Activated B cell treated with CpG ODN at 0.5 μM for 24 hours (primary cell): Measurements from ENCODE around the gene SH3TC1. TPM values are rescaled to one million over a fixed set of nuclear protein-coding genes. Genes with fewer than 3 reads are reported as not detected.

Experiments used
- ATAC-seq: fragments of 200-7000 bp; cut with Tn5 transposase; one replicate; pipeline ENCODE4 v1.10.0; 2021; ENCODE audit warnings: low read depth, mild to moderate bottlenecking, moderate library complexity
- CTCF ChIA-PET: fragments of 350-600 bp; sonication (Branson Sonifier 250); formaldehyde crosslinking; loops from one replicate; lab custom pipeline; 2021; ENCODE audit warnings: antibody characterized with exemption; lab: Charles Lee
- POLR2A ChIA-PET: fragments of 350-600 bp; sonication (Branson Sonifier 250); formaldehyde crosslinking; loops from one replicate; lab custom pipeline; 2021; ENCODE audit warnings: antibody characterized with exemption; lab: Charles Lee
- DNase-seq: peaks from one replicate; pipeline ENCODE4 v3.0.0; 2022
- H3K27ac Mint-ChIP-seq: one replicate; pipeline ENCODE4 v1.8.0; 2020; ENCODE audit warnings: mixed read lengths
- H3K27me3 Mint-ChIP-seq: one replicate; pipeline ENCODE4 v1.8.0; 2021; ENCODE audit warnings: mixed read lengths
- H3K36me3 Mint-ChIP-seq: one replicate; pipeline ENCODE4 v1.8.0; 2021; ENCODE audit warnings: low read depth, mixed read lengths
- H3K4me1 Mint-ChIP-seq: one replicate; pipeline ENCODE4 v1.8.0; 2021; ENCODE audit warnings: mixed read lengths
- H3K4me3 Mint-ChIP-seq: one replicate; pipeline ENCODE4 v1.8.0; 2020; ENCODE audit warnings: mild to moderate bottlenecking, mixed read lengths
- H3K9me3 Mint-ChIP-seq: one replicate; pipeline ENCODE4 v1.8.0; 2020; ENCODE audit warnings: mixed read lengths
- intact Hi-C: fragments of 100-400 bp; cut with micrococcal nuclease; formaldehyde crosslinking; loops from one replicate; pipeline ENCODE4 v1.15.1; 2024
- total RNA-seq: library from RNA; stranded (reverse); gene quantifications from 2 replicates; pipeline ENCODE4 v1.2.3, GENCODE V29; 2022
- TF ChIP-seq, protein P1 (sequence below): fragments of 200-600 bp; IDR thresholded peaks from one replicate; pipeline ENCODE4 v1.8.0; 2022; ENCODE audit warnings: antibody characterized with exemption, mild to moderate bottlenecking

SH3TC1 gene
- total RNA-seq, 1 donor from 2014 or later = 135 TPM

DNA sequence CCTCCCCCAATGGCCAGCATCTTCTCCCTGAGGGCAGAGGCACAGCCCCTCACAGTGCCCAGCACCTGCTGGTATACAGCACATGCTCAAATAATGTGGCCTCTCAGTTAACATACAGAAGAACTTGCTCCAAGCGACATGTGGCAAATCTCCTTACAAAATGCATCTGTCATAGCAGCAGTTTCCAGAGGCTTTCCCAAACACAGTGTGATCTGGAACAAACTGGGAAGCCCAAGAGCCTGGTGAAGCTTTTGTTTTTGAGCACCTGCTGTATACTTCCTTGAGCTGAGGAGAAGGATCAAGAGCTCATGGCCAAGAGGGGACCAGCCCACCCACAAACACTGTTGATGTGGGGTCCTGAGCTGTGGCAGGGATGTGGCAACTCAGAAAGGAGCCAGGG lies 35.6 kb downstream of the SH3TC1 start:
- ChIA-PET CTCF (no interaction called here), POLR2A (interaction anchor here (1.3 kb wide), 1 partner anchor 35 kb away, joined by 8 read pairs; the partner anchor contains the start of gene SH3TC1)

DNA sequence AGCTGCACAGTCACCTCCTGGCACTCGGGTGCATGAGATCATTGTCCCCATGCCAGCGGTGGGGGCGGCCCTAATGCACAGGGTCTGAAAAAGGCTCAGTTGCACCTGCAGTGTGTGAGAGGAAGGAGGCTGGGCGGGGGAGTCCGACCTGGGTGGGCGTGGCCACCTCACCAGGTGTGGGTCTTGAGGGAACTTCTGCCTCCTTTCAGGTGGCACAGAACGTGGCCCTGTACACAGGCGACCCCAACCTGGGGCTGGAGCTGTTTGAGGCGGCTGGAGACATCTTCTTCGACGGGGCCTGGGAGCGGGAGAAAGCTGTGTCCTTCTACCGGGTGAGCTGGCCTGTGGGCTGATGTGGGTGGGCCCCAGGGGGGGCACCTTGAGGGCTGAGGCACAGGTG lies 36.1 kb downstream of the SH3TC1 start:
- H3K4me3 Mint-ChIP-seq = no peak overlapping the region
- intact Hi-C loops = no loop called here
- TF ChIP-seq, protein P1, sequence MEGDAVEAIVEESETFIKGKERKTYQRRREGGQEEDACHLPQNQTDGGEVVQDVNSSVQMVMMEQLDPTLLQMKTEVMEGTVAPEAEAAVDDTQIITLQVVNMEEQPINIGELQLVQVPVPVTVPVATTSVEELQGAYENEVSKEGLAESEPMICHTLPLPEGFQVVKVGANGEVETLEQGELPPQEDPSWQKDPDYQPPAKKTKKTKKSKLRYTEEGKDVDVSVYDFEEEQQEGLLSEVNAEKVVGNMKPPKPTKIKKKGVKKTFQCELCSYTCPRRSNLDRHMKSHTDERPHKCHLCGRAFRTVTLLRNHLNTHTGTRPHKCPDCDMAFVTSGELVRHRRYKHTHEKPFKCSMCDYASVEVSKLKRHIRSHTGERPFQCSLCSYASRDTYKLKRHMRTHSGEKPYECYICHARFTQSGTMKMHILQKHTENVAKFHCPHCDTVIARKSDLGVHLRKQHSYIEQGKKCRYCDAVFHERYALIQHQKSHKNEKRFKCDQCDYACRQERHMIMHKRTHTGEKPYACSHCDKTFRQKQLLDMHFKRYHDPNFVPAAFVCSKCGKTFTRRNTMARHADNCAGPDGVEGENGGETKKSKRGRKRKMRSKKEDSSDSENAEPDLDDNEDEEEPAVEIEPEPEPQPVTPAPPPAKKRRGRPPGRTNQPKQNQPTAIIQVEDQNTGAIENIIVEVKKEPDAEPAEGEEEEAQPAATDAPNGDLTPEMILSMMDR = no peak
- no peak overlapping the region for H3K27ac Mint-ChIP-seq
- H3K4me1 Mint-ChIP-seq = peaks cover 37% of the 10 kb centered on the region
- no peaks in the 10 kb centered on the region for H3K27me3 Mint-ChIP-seq
- ATAC-seq (no peak), DNase-seq (no peak)
- no peaks in the 10 kb centered on the region for H3K9me3 Mint-ChIP-seq
- H3K36me3 Mint-ChIP-seq = peaks cover 44% of the 10 kb centered on the region
- ChIA-PET CTCF (no interaction called here), POLR2A (interaction anchor here (1.3 kb wide), 1 partner anchor 36 kb away, joined by 8 read pairs; the partner anchor contains the start of gene SH3TC1)

More for the DNA sequence above, 35.6 kb downstream of the SH3TC1 start:
- ATAC-seq = no peak
- no peak for DNase-seq
- TF ChIP-seq, protein P1 = no peak
- H3K4me1 Mint-ChIP-seq = peaks cover 40% of the 10 kb centered on the region
- no peaks in the 10 kb centered on the region for H3K27me3 Mint-ChIP-seq
- no peaks in the 10 kb centered on the region for H3K9me3 Mint-ChIP-seq
- peaks cover 39% of the 10 kb centered on the region for H3K36me3 Mint-ChIP-seq
- no peak overlapping the region for H3K27ac Mint-ChIP-seq
- intact Hi-C loops = no loop called here
- H3K4me3 Mint-ChIP-seq = no peak overlapping the region

DNA sequence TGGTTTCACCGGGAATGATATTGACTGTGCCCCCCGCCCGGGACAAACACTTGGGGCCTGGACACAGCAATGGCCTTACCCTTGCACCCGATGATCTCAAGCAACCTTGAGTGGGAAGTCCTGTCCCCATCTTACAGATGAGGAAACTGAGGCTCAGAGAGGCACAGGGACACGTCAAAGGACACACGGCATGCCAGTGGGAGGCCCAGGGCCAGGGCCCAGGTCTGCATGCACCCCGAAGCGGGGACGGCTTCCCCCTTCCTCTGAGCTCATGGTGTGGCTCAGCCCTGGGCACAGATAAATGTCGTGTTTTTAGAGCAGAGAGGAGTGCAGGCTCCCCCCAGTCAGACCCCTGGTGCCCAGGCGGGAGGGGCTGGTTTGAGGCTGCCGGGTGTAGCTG lies 36.6 kb downstream of the SH3TC1 start:
- POLR2A ChIA-PET = interaction anchor here (1.3 kb wide), 1 partner anchor 36 kb away, joined by 8 read pairs; the partner anchor contains the start of gene SH3TC1
- CTCF ChIA-PET = interaction anchor here (1.0 kb wide), 1 partner anchor 43 kb away, joined by 3 read pairs; no protein-coding TSS in a partner anchor
- TF ChIP-seq, protein P1 = no peak
- Mint-ChIP-seq H3K4me3 (no peak overlapping the region), H3K27ac (no peak overlapping the region), H3K36me3 (peaks cover 47% of the 10 kb centered on the region), H3K4me1 (peaks cover 33% of the 10 kb centered on the region), H3K9me3 (no peaks in the 10 kb centered on the region), H3K27me3 (no peaks in the 10 kb centered on the region)
- intact Hi-C loops = no loop called here
- ATAC-seq = no peak
- no peak for DNase-seq

DNA sequence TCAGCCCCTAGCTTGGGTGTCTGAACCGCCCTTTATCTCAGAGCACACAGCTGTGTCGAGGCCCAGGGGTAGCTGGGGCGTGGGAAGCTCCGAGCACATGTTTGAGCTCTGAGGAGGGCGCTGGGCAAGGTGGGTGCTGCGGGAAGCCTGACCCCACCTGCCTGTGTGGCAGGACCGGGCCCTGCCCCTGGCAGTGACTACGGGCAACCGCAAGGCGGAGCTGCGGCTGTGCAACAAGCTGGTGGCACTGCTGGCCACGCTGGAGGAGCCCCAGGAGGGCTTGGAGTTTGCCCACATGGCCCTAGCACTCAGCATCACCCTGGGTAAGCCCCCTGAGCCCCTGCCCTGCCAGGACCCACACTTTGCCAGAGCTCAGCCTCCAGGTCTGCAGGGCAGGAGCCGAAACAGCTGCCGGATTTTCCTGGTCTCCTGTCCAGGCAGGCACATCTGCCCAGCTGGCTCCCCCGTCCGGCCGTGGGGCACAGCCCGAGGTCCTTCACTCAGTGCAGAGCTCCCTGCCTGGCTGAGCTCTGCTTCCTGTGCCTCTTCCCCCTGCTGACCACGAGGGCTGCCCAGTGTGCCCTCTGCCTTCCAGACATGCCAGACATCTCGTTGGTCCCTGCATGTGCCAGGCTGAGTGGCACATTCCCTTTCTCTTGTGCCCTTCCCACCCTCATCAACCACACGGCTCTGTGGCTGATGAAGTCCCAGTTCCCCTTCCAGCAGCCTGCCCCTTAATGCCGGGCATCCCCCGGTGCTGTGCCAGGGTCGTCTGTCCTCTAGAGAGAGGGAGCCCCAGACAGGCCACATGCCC lies 37.2 kb downstream of the SH3TC1 start:
- TF ChIP-seq, protein P1 = no peak
- CTCF ChIA-PET = interaction anchor here (1.0 kb wide), 1 partner anchor 43 kb away, joined by 3 read pairs; no protein-coding TSS in a partner anchor
- no peak overlapping the region for H3K27ac Mint-ChIP-seq
- H3K4me1 Mint-ChIP-seq = peaks cover 27% of the 10 kb centered on the region
- intact Hi-C loops = no loop called here
- H3K9me3 Mint-ChIP-seq = no peaks in the 10 kb centered on the region
- ATAC-seq (no peak), DNase-seq (no peak)
- H3K4me3 Mint-ChIP-seq = no peak overlapping the region
- POLR2A ChIA-PET = interaction anchor here (1.7 kb wide), 1 partner anchor 37 kb away, joined by 3 read pairs; the partner anchor contains the start of gene SH3TC1
- H3K27me3 Mint-ChIP-seq = no peaks in the 10 kb centered on the region
- peaks cover 52% of the 10 kb centered on the region for H3K36me3 Mint-ChIP-seq

DNA sequence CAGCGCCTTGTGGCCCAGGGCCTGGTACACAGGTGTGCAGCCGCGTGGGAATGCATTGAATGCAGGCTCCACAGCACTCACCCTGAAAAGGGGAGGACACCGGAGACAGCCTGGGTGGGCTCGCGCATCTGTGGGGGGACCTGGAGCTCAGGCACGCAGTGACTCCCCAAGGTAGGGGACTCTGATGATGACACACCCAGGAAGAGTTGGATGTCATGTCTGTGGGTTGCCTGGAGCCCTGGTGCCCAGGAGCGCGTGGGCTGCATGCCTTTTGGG lies 37.8 kb downstream of the SH3TC1 start:
- H3K27me3 Mint-ChIP-seq = no peaks in the 10 kb centered on the region
- DNase-seq (no peak), ATAC-seq (no peak)
- H3K4me1 Mint-ChIP-seq = peaks cover 25% of the 10 kb centered on the region
- no peak overlapping the region for H3K27ac Mint-ChIP-seq
- no peaks in the 10 kb centered on the region for H3K9me3 Mint-ChIP-seq
- no peak overlapping the region for H3K4me3 Mint-ChIP-seq
- intact Hi-C loops = no loop called here
- peaks cover 52% of the 10 kb centered on the region for H3K36me3 Mint-ChIP-seq
- TF ChIP-seq, protein P1 = no peak
- CTCF ChIA-PET = interaction anchor here (1.0 to 1.4 kb wide), 2 partner anchors 44 to 60 kb away, joined by 3 to 8 read pairs; no protein-coding TSS in a partner anchor
- POLR2A ChIA-PET = interaction anchor here (0.6 to 1.7 kb wide), 2 partner anchors 38 to 362 kb away, joined by 3 to 6 read pairs; partner anchors contain the start of gene SH3TC1
